NCI-H128 (cell line): ENCODE data around the gene MARS2.
"Not testable (repeated sequence)": the region's sequence is repeated elsewhere in the genome, so short reads cannot be mapped to it uniquely, and the experiment has no call there.

Experiments
- DNase-seq: peaks from one replicate; lab custom pipeline; 2025; ENCODE audit not compliant: unreplicated experiment; lab: John Stamatoyannopoulos, UW

The MARS2 gene

GRCh38 chr2:197705121-197705911, at the start of gene MARS2:
Gene MARS2, plus strand, starts transcription at chr2:197705369. Its CDS starts 37 bp downstream, at chr2:197705406.
- peak; percentile 47 for DNase-seq

DNA sequence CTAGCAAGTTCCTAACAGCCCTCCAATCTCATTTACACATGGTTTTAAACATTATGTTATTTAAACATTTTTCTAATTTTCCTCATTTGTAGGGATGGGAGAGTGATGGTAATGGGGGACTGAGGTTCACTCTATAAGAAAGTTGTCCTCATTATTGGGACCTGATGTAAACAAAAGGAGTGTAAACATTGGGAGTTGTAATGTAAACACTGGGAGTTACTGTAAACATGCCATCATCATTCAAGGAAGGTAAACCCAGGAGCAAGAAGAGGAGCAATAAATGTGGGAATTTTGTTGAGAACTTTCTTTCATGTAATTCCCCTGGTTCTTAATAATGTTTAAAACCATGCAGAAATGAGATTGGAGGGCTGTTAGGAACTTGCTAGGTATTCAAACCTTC, 47.6 kb upstream of the MARS2 start:
- DNase-seq: no peak

GRCh38 chr2:197661626-197662025, 43.5 kb upstream of the MARS2 start:
- no peak for DNase-seq

- no peak for DNase-seq
Observed at GRCh38 chr2:197666277-197666676, 38.9 kb upstream of the MARS2 start.

- DNase-seq: no peak
Observed at GRCh38 chr2:197668296-197668695, 36.9 kb upstream of the MARS2 start.

GRCh38 chr2:197669077-197669476, 36.1 kb upstream of the MARS2 start:
- no peak for DNase-seq

GRCh38 chr2:197672371-197672893, 32.7 kb upstream of the MARS2 start:
- DNase-seq: no peak

- no peak for DNase-seq
Observed at GRCh38 chr2:197673106-197673505, 32.1 kb upstream of the MARS2 start.

- no peak for DNase-seq
Observed at GRCh38 chr2:197673606-197674005, 31.6 kb upstream of the MARS2 start.

DNA sequence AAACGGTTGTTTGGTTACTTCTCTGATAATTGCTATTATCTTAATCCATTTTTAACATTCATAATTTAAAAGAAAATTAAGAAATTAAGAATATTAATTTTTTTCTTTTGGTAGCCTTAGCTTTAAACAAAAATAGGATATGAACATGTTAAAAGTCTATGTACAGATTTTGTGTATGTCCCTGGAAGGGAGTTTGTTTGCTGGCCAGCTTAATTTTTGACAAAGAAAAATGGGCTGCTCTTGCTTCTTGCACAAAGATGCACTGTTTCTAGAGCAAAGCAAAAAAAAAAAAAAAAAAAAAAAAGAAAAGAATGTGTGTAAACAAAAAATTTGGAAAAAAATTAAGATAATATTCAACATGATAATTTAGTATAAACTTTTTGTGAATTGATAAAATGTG, 31.1 kb upstream of the MARS2 start:
- DNase-seq: no peak

DNA sequence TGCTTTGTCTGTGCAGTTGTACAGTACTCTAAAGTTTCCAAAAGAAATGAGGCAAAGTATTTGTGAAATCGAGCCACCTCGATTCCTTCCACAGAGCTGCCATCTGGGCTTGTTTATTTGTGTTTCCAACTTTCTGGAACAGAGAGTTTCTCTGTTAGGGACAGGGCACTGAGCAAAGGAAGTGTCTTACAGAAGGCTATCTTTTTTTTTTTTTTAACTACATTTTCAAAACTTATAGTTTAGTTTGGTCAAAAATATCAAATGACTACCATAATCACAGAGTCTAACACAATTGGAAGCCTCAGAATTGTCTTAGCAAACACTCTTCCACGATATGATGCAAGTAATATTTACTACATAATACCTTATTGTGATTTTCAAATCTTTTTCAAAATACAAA, 30.6 kb upstream of the MARS2 start:
- DNase-seq: no peak

GRCh38 chr2:197675246-197675645, 29.9 kb upstream of the MARS2 start, which contains the start of gene RFTN2:
Gene RFTN2, minus strand, starts transcription at chr2:197675587. Its CDS starts 129 bp downstream, at chr2:197675458.
- DNase-seq: no peak

DNA sequence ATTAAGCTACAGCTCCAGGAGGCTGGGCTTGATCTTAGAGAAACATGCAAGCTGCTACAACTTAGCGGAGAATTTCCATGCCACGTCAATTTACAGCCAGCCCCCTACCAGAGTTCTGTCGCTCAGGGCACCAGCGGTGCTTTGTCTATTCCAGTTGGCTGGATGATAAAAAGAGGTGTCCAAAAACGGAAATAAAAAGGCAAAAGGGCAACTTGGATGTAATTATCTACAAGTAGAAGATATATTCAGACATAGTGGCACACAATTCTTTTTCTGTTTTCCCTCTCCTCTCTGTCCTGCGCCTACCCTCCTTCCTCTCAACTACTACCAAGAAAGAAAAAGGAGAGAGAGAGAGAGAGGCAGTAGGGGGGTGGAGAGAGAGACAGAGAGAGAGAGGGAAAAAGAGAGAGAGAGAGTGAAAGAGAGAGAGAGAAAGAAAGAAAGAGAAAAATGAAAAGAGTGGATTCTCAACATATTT, 29.4 kb upstream of the MARS2 start:
- no peak for DNase-seq

DNA sequence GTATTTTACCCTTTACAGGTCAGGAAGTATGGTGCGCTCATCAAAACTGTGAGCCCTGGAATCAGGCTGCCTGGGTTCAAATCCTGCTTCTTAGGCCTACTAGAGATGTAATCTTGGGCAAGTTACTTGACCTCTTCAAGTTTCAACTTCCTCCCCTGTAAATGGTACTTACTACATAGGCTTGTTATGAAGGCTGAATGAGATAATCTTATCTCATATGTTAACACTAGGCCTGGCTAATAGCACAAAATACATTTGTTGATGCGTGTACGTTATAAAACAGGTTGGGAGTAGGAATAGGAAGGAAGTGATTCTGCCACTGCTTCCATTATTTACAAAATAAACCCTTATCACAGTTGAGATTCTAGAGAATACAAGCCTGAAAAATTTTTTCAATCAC, 28.1 kb upstream of the MARS2 start:
- no peak for DNase-seq

DNA sequence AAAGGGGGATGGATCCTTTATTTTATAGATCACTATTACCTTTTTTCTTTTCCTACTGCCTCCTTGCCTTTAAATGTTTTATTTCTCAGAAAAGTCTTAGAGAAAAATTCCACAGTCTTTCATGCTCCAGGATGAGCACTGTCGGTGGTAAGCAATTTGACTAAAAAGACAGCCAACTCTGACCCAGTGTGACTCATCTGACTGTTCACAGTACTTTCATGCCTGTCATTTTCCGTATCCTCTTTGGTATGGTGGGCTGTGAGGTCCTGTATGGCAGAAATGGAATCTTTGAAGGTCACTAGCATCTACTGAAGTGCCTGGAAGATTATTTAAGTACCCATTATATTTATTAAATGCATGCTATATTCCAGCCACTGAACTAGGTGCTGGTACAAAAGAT, 27.7 kb upstream of the MARS2 start:
- no peak for DNase-seq

DNA sequence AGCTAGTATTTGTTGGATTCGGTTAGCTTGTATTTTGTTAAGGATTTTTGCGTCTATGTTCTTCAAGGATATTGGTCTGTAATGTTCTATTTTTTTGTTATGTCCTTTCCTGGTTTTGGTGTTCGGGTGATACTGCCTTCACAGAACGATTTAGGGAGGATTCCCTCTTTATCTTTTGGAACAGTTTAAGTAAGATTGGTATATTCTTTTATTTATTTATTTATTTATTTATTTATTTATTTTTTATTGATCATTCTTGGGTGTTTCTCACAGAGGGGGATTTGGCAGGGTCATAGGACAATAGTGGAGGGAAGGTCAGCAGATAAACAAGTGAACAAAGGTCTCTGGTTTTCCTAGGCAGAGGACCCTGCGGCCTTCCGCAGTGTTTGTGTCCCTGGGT, 10.0 kb upstream of the MARS2 start:
- DNase-seq: not testable (repeated sequence)

- DNase-seq: not testable (repeated sequence)
Observed at GRCh38 chr2:197695971-197696370, 9.2 kb upstream of the MARS2 start.

- DNase-seq: not testable (repeated sequence)
Observed at GRCh38 chr2:197696571-197696970, 8.6 kb upstream of the MARS2 start.

DNA sequence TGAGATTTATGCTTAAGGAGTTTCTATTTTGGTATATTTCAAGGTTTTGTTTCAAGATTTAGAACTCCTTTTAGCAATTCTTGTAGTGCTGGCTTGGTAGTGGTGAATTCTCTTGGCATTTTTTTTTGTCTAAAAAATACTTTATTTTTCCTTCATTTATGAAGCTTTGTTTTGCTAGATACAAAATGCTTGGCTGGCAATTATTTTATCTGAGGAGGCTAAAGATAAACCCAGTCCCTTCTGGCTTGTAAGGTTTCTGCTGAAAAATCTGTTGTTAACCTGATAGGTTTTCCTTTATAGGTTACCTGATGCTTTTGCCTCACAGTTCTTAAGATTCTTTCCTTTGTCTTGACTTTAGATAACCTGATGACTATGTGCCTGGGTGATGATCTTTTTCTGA, 5.4 kb upstream of the MARS2 start:
- not testable (repeated sequence) for DNase-seq

DNA sequence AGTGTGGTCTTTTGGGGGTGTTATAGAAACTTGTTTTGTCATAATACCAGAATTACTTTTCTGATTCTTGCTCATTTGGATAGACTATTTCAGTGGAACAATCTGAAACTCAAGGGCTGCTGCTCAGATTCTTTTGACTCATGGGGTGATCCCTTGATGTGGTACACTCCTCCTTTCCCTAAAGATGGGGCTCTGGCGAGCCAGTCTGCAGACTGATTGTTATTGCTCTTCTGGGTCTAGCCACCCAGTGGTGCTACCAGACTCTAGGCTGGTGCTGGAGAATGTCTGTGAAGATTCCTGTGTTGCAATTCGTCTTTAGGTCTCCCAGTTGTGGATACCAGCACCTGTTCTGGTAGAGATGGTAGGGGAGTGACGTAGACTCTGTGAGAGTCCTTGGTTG, 4.2 kb upstream of the MARS2 start:
- no peak for DNase-seq

DNA sequence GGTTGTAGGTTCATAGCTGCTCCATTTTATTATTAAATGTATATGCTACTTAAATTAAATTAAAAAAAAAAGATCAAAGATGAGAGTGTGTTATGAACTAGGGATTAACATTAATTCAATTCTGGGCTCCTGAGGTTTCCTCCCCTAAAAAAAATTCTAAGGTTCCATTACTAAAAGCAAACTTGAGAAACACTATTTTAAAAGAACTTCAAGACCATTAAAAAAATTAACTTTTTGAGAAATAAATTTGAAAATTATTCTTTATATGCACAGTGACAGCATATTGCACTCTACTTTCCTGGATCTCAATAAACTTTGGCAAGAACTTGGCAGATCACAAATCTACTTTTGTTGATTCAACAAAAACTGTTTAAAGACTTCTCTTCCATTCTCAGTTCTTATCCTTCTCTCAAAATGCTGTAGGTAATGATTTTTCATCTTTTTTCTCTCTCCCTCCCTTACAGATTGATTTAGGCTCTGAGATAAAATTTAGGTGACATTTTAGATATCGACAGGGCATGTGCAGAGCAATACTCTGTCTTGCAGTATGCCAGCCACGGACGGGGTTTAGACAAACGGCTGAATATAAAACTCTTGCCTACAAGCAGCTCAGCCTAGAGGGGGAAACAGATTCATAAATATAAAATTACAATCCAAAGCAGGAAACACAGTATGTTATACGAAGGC, 592 bp upstream of the MARS2 start:
- DNase-seq: no peak
